Lung microvascular endothelial cell (primary cell): ENCODE measurements around the gene SUZ12. TPM values are rescaled to one million over a fixed set of nuclear protein-coding genes. Genes with fewer than 3 reads are reported as not detected.
A peak's percentile ranks its signal among the peaks of the same experiment; 100 is the strongest.
"Not testable (repeated sequence)": the region's sequence is repeated elsewhere in the genome, so short reads cannot be mapped to it uniquely, and the experiment has no call there.

Experiments used
- DNase-seq, 2 donors: peaks; one replicate each; pipeline versions ENCODE4 v3.0.0 to v3.0.0-alpha.2; 2010; ENCODE audit warnings: low read depth in 2 of 2
- total RNA-seq: library from RNA; depleted of rRNA; stranded (reverse); fragments of >200 nt; gene quantifications from 2 replicates; pipeline ENCODE4 v1.2.1, GENCODE V29; 2014

SUZ12 gene
- total RNA-seq, 1 donor from 2014 or later, result 17.5 TPM

DNA sequence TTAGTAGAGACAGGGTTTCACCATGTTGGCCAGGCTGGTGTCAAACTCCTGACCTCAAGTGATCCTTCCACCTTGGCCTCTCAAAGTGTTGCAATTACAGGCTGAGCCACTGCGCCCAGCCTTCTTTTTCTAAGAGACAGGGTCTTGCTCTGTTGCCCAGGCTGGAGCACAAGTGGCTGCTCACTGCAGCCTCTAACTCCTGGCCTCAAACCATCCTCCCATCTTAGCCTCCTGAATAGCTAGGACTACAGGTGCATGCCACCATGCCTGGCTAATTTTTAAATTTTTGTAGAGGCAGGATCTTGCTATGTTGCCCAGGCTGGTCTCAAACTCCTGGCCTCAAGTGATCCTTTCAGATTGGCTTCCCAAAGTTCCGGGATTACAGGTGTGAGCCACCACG, 15.1 kb downstream of the SUZ12 start:
- DNase-seq, result not testable (repeated sequence)

DNA sequence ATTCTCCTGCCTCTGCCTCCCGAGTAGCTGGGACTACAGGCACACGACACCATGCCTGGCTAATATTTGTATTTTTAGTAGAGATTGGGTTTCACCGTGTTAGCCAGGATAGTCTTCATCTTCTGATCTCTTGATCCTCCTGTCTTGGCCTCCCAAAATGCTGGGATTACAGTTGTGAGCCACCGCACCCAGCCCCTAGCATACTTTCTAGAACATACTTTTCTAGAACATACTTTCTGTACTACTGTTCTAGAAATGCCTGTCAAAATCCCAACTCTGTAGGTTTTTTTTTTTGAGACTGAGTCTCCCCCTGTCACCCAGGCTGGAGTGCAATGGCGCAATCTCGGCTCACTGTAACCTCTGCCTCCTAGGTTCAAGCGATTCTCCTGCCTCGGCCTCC, 27.3 kb downstream of the SUZ12 start:
- DNase-seq, result not testable (repeated sequence)

DNA sequence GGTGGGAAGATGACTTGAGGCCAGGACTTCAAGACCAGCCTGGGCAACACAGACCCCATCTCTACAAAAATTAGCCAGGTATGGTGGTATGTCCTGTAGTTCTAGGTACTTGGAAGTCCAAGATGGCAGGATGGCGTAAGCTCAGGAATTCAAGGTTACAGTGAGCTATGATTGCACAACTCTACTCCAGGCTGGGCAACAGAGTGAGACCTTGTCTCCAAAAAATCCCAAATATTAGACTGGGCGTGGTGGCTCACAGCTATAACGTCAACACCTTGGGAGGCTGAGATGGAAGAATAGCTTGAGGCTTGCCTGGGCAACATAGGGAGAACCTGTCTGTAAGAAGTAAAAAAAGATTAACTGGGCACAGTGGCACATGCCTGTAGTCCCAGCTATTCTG, 30.8 kb downstream of the SUZ12 start:
- DNase-seq, result no peak

DNA sequence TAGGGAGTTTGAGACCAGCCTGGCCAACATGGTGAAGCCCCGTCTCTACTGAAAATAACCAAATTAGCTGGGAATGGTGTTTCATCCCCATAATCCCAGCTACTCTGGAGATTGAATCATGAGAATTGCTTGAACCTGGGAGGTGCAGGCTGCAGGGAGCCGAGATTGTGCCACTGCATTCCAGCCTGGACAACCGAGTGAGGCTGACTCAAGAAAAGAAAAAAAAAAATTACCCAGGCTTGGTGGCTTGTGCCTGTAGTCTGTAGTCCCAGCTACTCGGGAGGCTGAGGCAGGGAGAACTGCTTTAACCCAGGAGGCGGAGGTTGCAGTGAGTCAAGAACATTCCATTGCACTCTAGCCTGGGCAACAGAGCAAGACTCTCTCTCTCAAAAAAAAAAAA, 33.6 kb downstream of the SUZ12 start:
- not testable (repeated sequence) for DNase-seq

DNA sequence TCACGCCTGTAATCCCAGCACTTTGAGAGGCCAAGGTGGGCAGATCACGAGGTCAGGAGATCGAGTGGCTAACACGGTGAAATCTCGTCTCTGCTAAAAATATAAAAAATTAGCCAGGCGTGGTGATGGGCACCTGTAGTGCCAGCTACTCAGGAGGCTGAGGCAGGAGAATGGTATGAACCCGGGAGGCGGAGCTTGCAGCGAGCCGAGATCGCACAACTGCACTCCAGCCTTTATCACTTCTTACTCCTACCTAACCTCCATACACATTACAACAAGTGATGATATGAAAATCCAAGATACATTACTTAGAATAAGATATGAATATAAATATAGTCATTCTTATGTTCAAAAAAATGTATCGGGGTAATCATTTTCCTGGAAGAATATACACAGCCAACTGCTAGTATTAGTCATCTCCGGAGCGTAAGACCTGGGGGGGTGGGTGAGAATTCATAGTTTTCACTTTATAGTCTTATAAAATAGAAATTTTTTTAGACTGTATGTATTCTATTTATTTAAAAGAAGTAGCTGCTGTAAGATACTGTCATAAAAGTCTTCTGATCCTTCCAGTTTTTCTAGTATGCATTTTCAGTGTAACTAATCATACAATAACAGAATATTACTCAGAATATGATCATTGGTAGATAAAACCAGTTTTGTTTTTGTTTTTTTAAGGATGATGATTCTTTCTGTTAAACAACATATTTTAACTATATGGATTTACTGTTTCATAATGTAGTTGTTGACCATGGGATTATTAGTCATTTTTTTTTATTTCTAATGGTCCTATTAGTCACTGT, 37.7 kb downstream of the SUZ12 start:
- DNase-seq, result peak in 1 of 2 donors; percentile 44

DNA sequence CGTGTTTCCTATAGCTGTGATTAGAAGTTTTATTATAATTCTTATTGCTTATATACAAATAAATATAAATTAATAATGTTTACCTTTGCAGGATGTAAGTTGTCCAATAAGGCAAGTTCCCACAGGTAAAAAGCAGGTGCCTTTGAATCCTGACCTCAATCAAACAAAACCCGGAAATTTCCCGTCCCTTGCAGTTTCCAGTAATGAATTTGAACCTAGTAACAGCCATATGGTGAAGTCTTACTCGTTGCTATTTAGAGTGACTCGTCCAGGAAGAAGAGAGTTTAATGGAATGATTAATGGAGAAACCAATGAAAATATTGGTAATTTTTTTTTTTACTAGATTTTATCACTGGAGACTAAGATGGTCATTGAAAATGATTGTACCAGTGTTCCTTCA, 38.6 kb downstream of the SUZ12 start:
- DNase-seq, result peak in 1 of 2 donors; percentile 10

DNA sequence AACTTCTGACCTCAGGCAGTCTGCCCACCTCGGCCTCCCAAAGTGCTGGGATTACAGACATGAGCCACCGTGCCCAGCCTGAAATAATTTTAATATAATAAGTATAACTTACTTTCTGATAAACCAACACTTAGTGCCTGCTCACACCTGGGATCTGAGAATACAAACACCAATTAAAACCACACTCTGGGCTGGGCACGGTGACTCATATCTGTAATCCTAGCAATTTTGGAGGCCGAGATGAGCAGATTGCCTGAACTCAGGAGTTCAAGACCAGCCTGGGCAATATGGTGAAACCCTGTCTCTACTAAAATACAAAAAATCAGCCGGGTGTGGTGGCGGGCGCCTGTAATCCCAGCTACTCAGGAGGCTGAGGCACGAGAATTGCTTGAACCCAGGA, 55.0 kb downstream of the SUZ12 start:
- not testable (repeated sequence) for DNase-seq

DNA sequence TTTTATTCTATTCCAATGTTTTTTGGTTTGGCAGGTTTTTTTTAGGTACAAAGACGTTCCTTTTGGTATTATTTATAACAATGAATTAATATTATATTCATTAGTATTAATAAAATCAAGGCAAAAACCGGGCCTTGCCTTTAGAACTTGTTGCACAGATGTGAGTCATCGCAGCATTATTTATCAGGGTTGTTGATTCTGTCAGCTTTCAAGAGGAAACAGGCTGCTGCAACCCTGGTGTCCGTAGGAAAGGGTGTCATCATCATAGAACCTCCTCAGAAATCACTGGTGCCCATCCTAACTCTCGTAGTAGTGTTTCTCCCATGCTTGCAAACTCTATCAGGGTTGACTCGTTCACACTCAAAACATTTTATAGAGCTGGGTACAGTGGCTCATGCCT, 60.2 kb downstream of the SUZ12 start:
- peak in 1 of 2 donors; percentile 28 for DNase-seq

DNA sequence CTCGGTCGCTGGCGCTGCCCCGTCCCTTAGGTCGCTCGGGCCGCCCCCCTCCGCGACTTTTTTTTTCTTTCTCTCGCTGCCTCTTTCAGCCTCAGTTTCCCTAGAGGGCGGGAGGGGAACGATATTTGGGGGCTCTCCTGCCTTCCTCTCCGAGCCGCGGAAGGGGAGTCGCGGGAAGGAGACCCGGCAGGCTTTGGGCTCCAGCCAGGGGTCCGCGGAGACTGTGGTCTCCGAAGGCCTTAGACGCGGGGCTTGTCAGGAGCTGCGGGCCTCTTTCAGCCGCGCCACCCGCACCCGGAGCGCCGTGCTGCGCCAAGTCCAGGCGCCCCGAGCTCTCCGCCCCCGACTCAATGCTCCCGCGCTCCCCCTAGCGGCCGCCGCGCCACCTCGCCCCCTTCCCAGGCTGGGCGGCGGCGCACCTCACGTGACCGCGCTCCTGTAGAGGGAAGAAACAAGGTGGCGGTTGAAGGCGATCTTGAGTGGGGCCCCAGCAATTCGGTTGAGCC, 70.2 kb downstream of the SUZ12 start, which contains the start of gene LRRC37B:
LRRC37B (plus strand) TSS at position 427 of the 506 bp plus-strand sequence. CDS start 14,010 bp downstream, outside the sequence.
- DNase-seq, result peak; percentile 83 to 86

DNA sequence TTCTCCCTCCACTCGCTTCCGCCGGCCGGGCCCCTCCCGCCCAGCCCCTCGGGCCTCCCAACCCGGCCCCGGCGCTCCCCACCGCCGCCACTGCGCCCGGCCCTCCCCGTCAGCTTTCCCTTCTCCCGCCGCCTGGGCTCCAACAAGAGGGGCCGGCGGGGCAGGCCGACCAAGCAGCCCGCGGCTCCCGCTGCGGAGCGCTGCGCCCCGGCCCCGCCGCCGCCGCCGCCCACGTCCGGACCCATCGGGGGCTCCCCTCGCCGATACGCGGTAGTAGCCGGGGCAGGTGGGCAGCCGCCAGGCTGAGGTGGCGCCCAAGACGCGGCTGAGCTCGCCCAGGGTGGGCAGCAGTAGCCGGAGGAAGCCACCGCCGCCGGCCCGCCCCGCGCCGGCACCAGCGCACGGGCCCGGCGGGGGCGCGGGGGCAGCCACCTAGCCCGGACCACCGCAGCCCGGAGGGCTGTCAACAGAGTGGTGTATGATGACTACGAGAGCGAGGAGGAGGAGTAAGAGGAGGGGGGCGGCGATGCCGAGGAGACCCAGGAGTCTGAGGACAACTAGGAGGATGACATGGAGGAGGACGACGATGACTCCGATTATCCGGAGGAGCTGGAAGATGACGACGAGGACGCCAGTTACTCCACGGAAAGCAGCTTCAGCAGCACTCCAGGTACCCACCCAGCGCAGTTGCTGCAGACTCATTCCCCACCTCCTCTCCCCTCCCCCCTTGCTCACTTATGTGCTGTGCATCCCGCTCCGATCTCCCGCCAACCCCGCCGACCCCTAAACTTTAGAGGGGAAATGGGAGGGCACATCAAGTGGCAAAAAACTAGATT, 70.9 kb downstream of the SUZ12 start:
- peak; percentile 39 to 45 for DNase-seq

DNA sequence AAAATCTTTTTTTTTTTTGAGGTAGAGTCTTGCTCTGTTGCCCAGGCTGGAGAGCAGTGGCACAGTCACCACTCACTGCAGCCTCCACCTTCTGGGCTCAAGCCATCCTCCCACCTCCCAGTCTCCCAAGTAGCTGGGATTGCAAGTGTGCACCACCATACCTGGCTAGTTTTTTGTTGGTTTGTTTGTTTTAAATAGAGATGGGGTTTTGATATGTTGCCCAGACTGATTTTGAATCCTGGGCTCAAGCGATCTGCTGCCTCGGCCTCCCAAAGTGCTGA, 72.4 kb downstream of the SUZ12 start:
- DNase-seq, result no peak

DNA sequence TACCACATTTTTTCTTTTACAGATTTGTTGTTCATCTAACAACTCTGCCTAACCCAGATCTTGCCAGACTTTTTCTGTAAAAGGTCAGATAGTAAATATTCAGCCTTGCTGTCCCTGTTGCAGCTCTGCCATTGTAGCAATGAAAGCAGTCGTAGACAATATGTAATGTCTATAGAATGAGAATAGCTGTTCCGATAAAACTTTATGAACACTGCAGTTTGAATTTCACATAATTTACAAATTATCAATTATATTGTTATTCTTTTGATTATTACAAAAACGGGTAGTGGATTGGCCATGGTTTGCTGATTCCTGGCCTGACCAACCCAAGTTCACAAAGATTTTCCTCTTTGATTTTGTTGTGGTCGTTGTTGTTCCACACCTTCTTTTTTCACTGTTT, 73.3 kb downstream of the SUZ12 start:
- no peak for DNase-seq

DNA sequence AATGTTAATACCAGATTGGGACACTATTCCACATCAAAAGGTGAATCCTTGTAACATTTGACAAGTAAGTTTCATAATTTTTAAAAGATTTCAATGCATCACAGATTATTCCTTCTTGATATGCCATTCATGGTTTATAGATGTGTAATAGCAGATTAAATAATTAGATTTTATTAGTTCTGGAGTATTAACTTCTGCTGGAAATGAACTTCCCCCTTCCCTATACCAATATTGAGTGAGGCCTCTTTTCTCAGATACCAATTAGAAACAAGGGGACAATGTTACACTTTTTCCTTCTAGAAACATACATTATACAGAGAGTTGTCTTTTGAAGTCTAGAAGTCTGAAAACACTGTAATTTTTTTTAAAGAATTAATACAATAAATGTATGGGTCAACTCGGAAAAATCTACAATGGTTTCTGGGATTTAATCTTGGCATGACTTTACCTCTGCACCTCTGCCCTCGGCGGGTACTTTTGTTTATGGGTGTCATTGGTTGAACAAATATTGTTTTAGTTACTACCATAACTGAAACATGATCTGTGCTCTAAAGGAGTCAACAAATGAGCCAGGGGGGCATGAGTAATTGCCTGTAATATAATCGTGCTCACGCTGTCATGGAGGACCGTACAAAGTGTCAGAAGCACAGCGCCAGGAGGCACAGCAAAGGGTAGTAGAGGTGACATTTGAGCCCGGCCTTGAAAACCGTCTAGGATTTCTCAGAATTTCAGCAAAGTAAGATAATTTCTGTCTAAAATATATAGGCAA, 78.6 kb downstream of the SUZ12 start:
- no peak for DNase-seq

DNA sequence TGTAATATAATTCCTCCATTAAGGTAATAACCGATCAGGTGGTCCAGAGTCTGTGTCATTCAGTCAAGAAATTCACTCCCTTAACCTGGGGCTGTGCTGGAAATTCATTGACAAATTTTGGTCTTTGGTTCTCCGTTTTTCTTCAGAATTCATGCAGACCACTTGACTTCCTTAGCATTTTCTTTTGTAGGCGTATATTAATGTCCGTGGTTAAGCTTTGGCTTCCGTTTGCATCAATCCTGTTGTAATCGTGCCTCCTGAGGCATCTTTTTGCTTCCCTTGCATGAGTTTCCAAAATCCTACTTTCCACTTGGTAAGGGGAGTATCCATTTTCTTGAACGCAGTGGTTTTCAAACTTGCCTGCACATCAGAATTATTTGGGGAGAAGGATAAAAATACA, 79.4 kb downstream of the SUZ12 start:
- DNase-seq, result no peak

DNA sequence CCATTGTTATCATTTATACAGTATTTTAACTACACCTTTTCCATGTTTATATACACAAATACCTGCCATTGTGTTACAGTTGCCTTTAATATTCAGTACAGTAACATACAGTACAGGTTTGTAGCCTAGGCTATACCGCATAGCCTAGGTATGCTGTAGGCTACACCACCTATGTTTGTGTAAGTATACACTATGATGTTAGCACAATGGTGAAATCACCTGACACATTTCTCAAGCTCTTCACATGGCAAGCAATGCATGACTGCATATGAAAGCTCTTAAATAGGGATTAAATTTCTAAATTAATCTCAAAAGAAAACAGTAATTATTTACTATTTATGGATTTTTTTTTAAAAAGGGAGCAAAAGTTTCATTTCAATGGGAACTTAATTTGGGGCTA, 82.4 kb downstream of the SUZ12 start:
- no peak for DNase-seq

DNA sequence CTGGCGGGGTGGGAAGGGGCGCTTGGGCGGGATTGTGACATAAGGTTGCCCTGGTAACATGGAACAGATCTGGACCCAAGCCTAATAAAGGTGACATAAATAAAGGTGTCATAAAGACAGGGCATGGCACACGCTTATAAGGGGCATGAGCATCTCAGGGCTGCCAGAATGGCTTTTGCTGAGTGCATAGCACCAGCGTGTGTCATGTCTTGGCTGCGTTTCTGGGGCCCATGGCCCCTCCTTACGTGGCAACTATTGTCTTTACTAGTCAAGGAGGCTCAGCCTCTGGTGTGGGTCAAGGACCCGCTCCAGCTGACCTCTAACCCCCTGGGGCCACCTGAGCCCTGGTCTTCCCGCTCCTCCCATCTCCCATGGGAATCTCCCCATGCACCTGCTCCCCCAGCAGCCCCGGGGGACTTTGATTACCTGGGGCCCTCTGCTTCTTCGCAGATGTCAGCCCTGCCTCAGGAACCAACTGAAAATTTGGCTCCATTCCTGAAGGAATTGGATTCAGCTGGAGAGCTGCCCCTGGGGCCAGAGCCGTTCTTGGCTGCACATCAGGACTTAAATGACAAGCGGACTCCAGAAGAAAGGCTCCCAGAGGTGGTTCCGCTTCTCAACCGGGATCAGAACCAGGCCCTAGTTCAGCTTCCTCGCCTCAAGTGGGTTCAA, 84.3 kb downstream of the SUZ12 start:
- DNase-seq, result no peak

DNA sequence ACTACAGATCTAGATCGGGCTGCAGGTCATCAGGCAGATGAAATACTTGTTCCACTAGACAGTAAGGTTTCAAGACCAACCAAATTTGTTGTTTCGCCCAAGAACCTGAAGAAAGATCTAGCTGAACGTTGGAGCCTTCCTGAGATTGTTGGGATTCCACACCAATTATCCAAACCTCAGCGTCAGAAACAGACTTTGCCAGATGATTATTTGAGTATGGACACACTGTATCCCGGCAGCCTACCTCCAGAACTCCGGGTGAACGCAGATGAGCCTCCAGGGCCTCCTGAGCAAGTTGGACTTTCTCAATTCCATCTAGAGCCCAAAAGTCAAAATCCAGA, 84.8 kb downstream of the SUZ12 start:
- DNase-seq, result no peak

DNA sequence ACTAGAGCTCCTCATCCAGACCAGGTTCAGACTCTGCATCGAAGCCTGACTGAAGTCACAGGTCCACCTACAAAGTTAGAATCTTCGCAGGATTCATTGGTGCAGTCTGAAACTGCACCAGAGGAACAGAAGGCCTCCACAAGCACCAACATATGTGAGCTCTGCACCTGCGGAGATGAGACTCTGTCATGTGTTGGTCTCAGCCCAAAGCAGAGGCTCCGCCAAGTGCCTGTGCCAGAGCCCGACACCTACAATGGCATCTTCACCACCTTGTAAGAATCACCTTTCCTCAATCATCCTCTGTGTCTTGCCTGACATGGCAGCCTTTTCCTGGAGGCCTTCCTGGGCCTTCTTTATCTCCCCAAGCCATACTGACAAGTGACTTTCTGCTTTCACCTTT, 85.7 kb downstream of the SUZ12 start:
- not testable (repeated sequence) for DNase-seq

DNA sequence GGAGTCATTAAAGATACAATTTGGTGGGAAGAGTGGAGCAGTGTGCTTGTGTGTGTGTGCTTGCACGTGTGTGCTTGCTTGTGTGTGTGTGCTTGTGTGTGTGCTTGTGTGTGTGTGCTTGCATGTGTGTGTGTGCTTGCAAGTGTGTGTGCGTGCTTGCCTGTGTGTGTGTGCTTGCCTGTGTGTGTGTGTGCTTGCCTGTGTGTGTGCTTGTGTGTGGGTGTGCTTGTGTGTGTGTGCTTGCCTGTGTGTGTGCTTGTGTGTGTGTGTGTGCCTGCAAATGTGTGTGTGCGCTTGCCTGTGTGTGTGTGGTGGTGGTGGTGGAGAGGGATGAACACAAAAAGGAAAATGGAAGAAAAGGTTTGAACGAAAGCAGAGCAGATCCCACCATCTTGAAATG, 90.5 kb downstream of the SUZ12 start:
- not testable (repeated sequence) for DNase-seq

DNA sequence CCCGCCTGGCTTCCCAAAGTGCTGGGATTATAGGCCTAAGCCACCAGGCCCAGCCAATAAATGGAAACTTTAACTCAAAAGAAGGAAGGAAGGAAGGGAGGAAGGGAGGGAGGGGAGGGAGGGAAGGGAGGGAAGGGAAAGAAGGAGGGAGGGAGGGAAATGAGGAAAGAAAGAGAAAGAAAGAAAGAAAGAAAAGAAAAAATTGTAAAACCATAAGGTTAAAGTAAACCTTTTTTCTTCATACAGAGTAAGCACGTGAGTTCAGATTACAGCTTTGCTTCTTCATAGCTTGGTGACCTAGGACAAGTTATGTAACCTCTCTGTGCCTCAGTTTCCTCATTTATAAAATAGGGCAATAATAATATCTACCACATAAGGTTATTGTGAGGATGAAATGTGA, 96.4 kb downstream of the SUZ12 start:
- no peak for DNase-seq

DNA sequence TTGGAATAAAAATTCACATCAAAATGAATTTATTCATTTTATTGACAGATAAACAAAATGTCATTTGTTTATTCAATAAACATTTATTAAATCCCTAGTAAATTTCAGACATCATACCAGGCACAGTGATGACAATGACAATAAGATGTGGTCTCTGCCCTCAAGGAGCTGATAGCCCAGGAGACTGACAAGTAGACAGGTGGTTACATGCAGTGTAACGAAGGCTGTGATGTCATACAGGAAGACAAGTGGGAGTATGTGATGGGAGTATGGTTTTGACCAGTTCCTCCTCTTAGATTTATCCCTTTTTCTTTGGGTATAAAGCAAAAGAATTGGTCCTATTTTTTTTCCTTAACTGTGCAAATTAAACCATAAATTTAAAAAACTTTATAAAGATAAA, 97.0 kb downstream of the SUZ12 start:
- DNase-seq, result not testable (repeated sequence)
